Measurements from ENCODE around the gene RABEP2.
"Not testable (repeated sequence)": the region's sequence is repeated elsewhere in the genome, so short reads cannot be mapped to it uniquely, and the experiment has no call there.

Gene RABEP2

GRCh38 chr16:28903344-28904042 lies 21.5 kb downstream of the RABEP2 start:
- DNase-seq (ENCODE audit: low read depth), result no peak

- DNase-seq (ENCODE audit: low read depth), result no peak
Measured at GRCh38 chr16:28902909-28903308, 22.1 kb downstream of the RABEP2 start.

- DNase-seq (ENCODE audit: low read depth), result no peak
Measured at GRCh38 chr16:28901862-28902261, 23.2 kb downstream of the RABEP2 start.

- DNase-seq (ENCODE audit: low read depth), result no peak
Measured at GRCh38 chr16:28900601-28901000, 24.4 kb downstream of the RABEP2 start.

- no peak for DNase-seq (ENCODE audit: low read depth)
Measured at GRCh38 chr16:28899882-28900590, 25.0 kb downstream of the RABEP2 start.

- DNase-seq (ENCODE audit: low read depth), result no peak
Measured at GRCh38 chr16:28898942-28899341, 26.1 kb downstream of the RABEP2 start.

- DNase-seq (ENCODE audit: low read depth), result no peak
Measured at GRCh38 chr16:28898266-28898665, 26.8 kb downstream of the RABEP2 start.

- no peak for DNase-seq (ENCODE audit: low read depth)
Measured at GRCh38 chr16:28897826-28898225, 27.2 kb downstream of the RABEP2 start.

- DNase-seq (ENCODE audit: low read depth), result no peak
Measured at GRCh38 chr16:28895609-28896008, 29.4 kb downstream of the RABEP2 start.

GRCh38 chr16:28893291-28893690 lies 31.7 kb downstream of the RABEP2 start:
- no peak for DNase-seq (ENCODE audit: low read depth)

- no peak for DNase-seq (ENCODE audit: low read depth)
Measured at GRCh38 chr16:28891964-28892890, 32.8 kb downstream of the RABEP2 start.

GRCh38 chr16:28890355-28890754 lies 34.7 kb downstream of the RABEP2 start:
- not testable (repeated sequence) for DNase-seq (ENCODE audit: low read depth)

- DNase-seq (ENCODE audit: low read depth), result no peak
Measured at GRCh38 chr16:28886945-28887344, 38.1 kb downstream of the RABEP2 start.

GRCh38 chr16:28884045-28884444 lies 41.0 kb downstream of the RABEP2 start:
- no peak for DNase-seq (ENCODE audit: low read depth)

- DNase-seq (ENCODE audit: low read depth), result no peak
Measured at GRCh38 chr16:28883221-28883996, 41.6 kb downstream of the RABEP2 start.

- DNase-seq (ENCODE audit: low read depth), result no peak
Measured at GRCh38 chr16:28882551-28883160, 42.4 kb downstream of the RABEP2 start.

- not testable (repeated sequence) for DNase-seq (ENCODE audit: low read depth)
Measured at GRCh38 chr16:28881565-28881964, 43.5 kb downstream of the RABEP2 start.

GRCh38 chr16:28880955-28881354 lies 44.1 kb downstream of the RABEP2 start:
- no peak for DNase-seq (ENCODE audit: low read depth)

GRCh38 chr16:28880589-28880915 lies 44.5 kb downstream of the RABEP2 start:
- DNase-seq (ENCODE audit: low read depth), result no peak

GRCh38 chr16:28879841-28880588 lies 45.0 kb downstream of the RABEP2 start:
- peak; percentile 80 for DNase-seq (ENCODE audit: low read depth)

Data from T-helper 22 cell (primary cell).